Heart left ventricle (tissue), 13 donors: ENCODE data around the gene CD200R1.

Source experiments
- POLR2A ChIP-seq, 2 donors: fragments of 450-650 bp; IDR thresholded peaks; one replicate each; pipeline ENCODE4 v1.6.1; 2017; ENCODE audit warnings: antibody characterized with exemption in 2 of 2, mild to moderate bottlenecking in 2 of 2, moderate library complexity in 2 of 2
- TF ChIP-seq, protein P1 (sequence below), 12 donors: fragments of 200-600 bp; sonication (generic) in 4 of 12; IDR thresholded peaks; one replicate each; pipeline versions ENCODE4 v1.5.0 to v1.8.0; 2018 to 2022; ENCODE audit warnings: antibody characterized with exemption in 12 of 12, mild to moderate bottlenecking in 5 of 12
- donor health status: ischemic (EF 13 %, LVEDD 7.1; RV severe dilation, severe dysfunction).
- donor health status: DM: no; HTN: yes; CAD: no.
- donor health status: DM: no; HTN: no; CAD: no.
- donor health status: ischemic (EF 25% LVEDD 6.9; RV normal size, moderate dysfunction).
- donor health status: ischemic (EF 25% LVEDD 5.7; RV mildly dilated, moderate dysfunction).
- donor health status: ischemic (EF 35%, LVEDD 5.7; RV mildly dilated, moderate dysfunction).
- donor health status: nonischemic (EF 11% LVEDD 7.7; RV severe dilation, severe dysfunction).
- donor health status: DM: yes; HTN: yes; CAD: no.
- donor health status: PGD.
- donor health status: ischemic (EF 29% LVEDD 5.4; RV normal size, mild dysfunction).
- donor health status: nonischemic (EF 23%, LVEDD 6.1; RV moderate dilation, normal function).

DNA sequence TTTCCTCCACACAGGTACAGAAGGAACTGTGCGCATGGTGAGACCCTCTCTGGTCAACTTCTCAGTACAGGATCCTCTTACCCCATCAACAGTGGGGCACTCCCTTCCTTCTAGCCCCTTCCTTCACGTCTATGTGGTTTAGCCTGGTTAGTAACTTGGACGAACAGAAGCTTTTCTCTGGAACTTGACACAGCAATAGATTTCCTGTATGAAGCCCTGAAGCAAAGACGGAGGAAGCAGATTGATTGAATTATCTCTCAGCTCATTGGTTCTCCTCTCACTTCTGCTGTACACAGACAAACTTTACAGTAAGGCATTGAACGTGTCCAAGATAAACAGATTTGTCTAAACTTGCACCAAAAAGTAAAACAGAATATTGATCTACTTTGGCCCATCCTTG, at the start of gene CD200R1:
- TF ChIP-seq, protein P1, sequence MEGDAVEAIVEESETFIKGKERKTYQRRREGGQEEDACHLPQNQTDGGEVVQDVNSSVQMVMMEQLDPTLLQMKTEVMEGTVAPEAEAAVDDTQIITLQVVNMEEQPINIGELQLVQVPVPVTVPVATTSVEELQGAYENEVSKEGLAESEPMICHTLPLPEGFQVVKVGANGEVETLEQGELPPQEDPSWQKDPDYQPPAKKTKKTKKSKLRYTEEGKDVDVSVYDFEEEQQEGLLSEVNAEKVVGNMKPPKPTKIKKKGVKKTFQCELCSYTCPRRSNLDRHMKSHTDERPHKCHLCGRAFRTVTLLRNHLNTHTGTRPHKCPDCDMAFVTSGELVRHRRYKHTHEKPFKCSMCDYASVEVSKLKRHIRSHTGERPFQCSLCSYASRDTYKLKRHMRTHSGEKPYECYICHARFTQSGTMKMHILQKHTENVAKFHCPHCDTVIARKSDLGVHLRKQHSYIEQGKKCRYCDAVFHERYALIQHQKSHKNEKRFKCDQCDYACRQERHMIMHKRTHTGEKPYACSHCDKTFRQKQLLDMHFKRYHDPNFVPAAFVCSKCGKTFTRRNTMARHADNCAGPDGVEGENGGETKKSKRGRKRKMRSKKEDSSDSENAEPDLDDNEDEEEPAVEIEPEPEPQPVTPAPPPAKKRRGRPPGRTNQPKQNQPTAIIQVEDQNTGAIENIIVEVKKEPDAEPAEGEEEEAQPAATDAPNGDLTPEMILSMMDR (IDR thresholded peaks at IDR 0.05): no peak
- TF ChIP-seq POLR2A (IDR thresholded peaks at IDR 0.05): no peak
